SU-DHL-6 (cell line): ENCODE measurements around the gene LZIC.

Experiments
- CTCF ChIP-seq: fragments of 200-600 bp; sonication (generic); IDR thresholded peaks from one replicate; pipeline ENCODE4 v1.5.1; 2017; ENCODE audit warnings: antibody characterized with exemption, mild to moderate bottlenecking, low read length, moderate library complexity; ENCODE audit not compliant: insufficient read depth, poor library complexity, severe bottlenecking
- EZH2phosphoT487 ChIP-seq: fragments of 200-600 bp; sonication (generic), shearing (Covaris generic); conservative IDR thresholded peaks from 2 replicates; pipeline ENCODE4 v1.6.1; 2018; ENCODE audit warnings: mild to moderate bottlenecking, antibody characterized with exemption, low read length, moderate library complexity, mixed read lengths

DNA sequence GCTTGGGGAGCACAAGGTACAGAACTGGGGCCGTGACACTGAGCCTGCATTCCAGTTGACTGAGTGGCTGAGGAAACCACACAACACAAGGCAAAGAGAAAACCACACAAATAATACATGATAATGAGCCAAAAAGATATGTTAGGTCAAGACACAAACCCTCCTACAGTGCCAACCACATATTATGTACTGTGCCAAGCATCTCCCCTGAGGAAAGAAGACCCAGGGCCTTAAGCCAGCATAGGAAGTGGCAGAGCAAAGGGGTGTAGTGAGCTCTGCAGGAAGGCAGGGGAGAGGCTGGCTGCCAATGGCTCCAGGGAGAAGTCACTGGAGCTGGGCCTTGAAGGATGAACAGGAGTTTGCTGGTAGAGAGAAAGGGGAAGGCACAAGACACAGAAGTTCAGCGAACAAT is 61.3 kb downstream of the LZIC start:
- TF ChIP-seq CTCF (no peak), EZH2phosphoT487 (no peak)
